ENCODE measurements around the gene SLC6A20.

DNA sequence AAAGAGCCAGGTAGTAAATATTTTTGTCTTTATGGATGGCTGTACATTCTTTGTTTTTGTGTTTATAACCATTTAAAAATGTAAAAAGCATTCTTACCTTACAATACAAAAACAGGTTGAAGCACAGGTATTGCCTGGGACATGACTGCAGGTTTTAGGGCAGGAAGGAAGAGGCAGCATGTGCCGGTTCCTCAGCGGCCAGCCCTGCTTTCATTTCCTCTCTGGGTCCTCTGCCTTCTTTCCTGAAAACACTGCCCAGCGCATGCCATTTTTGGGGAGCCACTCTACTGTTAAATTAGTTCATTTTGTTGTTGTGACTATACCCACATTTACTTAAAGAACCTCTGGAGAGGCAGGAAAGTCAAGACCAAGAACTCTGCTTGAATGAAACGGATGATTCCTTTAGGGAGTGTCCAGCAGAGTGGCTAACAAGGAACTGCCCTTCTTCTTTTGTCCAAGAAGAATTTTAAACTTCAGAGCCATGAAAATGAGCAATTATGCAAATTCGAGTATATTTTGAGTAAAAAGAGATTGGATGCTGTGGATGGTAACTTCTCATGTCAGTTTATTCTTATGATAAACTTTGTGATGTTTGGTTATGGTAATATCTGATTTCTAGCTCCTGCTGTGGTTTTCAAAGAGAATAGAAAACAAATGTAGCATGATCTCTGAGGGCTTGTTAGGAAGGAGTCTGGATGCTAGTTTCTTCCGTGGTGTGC, 54.4 kb downstream of the SLC6A20 start:
- TF ChIP-seq, protein P1, sequence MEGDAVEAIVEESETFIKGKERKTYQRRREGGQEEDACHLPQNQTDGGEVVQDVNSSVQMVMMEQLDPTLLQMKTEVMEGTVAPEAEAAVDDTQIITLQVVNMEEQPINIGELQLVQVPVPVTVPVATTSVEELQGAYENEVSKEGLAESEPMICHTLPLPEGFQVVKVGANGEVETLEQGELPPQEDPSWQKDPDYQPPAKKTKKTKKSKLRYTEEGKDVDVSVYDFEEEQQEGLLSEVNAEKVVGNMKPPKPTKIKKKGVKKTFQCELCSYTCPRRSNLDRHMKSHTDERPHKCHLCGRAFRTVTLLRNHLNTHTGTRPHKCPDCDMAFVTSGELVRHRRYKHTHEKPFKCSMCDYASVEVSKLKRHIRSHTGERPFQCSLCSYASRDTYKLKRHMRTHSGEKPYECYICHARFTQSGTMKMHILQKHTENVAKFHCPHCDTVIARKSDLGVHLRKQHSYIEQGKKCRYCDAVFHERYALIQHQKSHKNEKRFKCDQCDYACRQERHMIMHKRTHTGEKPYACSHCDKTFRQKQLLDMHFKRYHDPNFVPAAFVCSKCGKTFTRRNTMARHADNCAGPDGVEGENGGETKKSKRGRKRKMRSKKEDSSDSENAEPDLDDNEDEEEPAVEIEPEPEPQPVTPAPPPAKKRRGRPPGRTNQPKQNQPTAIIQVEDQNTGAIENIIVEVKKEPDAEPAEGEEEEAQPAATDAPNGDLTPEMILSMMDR (IDR thresholded peaks at IDR 0.05): no peak
- TF ChIP-seq POLR2A (IDR thresholded peaks at IDR 0.05; ENCODE audit: low read depth): no peak

Data from esophagus muscularis mucosa (tissue), 3 donors.